CD4-positive, alpha-beta T cell treated with Interleukin-4 for 4 hours (primary cell): ENCODE results near the gene HOMER2.
"Not testable (repeated sequence)": the region's sequence is repeated elsewhere in the genome, so short reads cannot be mapped to it uniquely, and the experiment has no call there.

Experiments
- DNase-seq: peaks from one replicate; pipeline ENCODE4 v3.0.0-alpha.2; 2020

Gene HOMER2

GRCh38 chr15:82892573-82892972, 59.9 kb downstream of the HOMER2 start:
- no peak for DNase-seq

- DNase-seq, result no peak
Observed at GRCh38 chr15:82890995-82891390, 61.5 kb downstream of the HOMER2 start.

- DNase-seq, result no peak
Observed at GRCh38 chr15:82890338-82890994, 62.1 kb downstream of the HOMER2 start.

GRCh38 chr15:82882273-82882928, 70.1 kb downstream of the HOMER2 start:
- DNase-seq, result no peak

- DNase-seq, result no peak
Observed at GRCh38 chr15:82881747-82882146, 70.8 kb downstream of the HOMER2 start.

- DNase-seq, result no peak
Observed at GRCh38 chr15:82880704-82881103, 71.8 kb downstream of the HOMER2 start.

- no peak for DNase-seq
Observed at GRCh38 chr15:82878325-82878724, 74.2 kb downstream of the HOMER2 start.

- no peak for DNase-seq
Observed at GRCh38 chr15:82877825-82878224, 74.7 kb downstream of the HOMER2 start.

- no peak for DNase-seq
Observed at GRCh38 chr15:82875411-82876003, 77.0 kb downstream of the HOMER2 start.

- no peak for DNase-seq
Observed at GRCh38 chr15:82874961-82875360, 77.6 kb downstream of the HOMER2 start.

GRCh38 chr15:82874267-82874666, 78.3 kb downstream of the HOMER2 start:
- no peak for DNase-seq

- no peak for DNase-seq
Observed at GRCh38 chr15:82873000-82873680, 79.4 kb downstream of the HOMER2 start.

- no peak for DNase-seq
Observed at GRCh38 chr15:82871832-82872484, 80.6 kb downstream of the HOMER2 start.

GRCh38 chr15:82871358-82871757, 81.2 kb downstream of the HOMER2 start:
- no peak for DNase-seq

GRCh38 chr15:82870727-82871320, 81.7 kb downstream of the HOMER2 start:
- no peak for DNase-seq

GRCh38 chr15:82865981-82866380, 86.5 kb downstream of the HOMER2 start:
- not testable (repeated sequence) for DNase-seq

GRCh38 chr15:82865581-82865980, 86.9 kb downstream of the HOMER2 start:
- DNase-seq, result not testable (repeated sequence)

- no peak for DNase-seq
Observed at GRCh38 chr15:82864967-82865366, 87.6 kb downstream of the HOMER2 start.

GRCh38 chr15:82862886-82863285, 89.6 kb downstream of the HOMER2 start:
- DNase-seq, result no peak

- DNase-seq, result no peak
Observed at GRCh38 chr15:82858932-82859331, 93.6 kb downstream of the HOMER2 start.

- DNase-seq, result no peak
Observed at GRCh38 chr15:82856397-82857170, 95.9 kb downstream of the HOMER2 start.
